Activated gamma-delta T cell treated with Interleukin-2 at 50 U/mL for 16 hours (primary cell): ENCODE data around the gene TRIM26.
"Not testable (repeated sequence)": the region's sequence is repeated elsewhere in the genome, so short reads cannot be mapped to it uniquely, and the experiment has no call there.

Experiments used
- DNase-seq: peaks from one replicate; pipeline ENCODE4 v3.0.0-alpha.2; 2020

Gene TRIM26

GRCh38 chr6:30152016-30152673 lies 61.1 kb downstream of the TRIM26 start:
- no peak for DNase-seq

DNA sequence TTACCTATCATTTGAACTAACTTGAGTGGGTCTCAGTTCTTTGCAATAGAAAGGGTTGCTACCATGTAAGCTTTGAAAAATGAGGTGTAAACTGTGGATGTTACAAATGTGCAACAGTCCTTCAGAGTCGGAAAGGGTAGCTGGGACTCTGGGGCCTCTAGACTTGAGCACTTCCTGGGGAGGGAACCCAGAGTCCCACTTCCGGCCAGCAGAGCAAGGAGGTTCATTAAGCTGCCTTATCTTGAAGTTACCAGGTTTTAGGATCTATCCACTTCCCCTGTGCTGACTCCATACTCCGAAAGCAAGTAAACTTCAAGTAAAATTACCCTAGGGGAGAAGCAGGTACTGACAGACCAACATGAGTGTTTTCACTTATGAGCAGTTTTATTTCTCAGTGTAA lies 61.6 kb downstream of the TRIM26 start:
- no peak for DNase-seq

- DNase-seq = no peak
These were observed 62.4 kb downstream of the TRIM26 start for GRCh38 chr6:30150671-30151395.

DNA sequence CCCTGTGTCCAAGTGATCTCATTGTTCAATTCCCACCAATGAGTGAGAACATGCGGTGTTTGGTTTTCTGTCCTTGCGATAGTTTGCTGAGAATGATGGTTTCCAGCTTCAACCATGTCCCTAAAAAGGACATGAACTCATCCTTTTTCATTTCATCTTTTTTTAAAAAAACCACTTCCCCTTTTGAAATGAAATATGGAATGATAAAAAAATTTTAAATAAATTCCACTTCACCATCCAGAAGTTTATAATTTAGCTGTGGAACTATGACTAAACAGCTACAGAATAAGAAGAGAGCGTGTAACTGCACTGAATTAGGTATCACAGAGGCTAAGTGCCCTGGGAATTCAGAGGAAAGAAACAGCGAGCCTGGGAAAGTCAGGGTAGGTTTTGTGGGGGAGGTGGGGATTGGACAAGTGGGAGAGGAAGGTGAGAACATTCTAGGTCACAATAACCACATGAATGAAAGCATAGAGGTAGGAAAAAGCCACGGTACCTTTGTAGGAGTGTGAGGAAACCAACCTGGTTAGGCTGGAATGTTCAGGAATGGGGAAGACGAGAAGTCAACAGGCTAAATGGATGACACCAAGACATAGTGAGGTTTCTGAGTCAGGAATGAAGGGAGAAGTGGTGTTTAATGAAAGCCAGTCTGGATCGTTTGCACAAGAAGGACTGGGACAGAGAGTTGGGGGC lies 63.2 kb downstream of the TRIM26 start:
- DNase-seq = no peak

- no peak for DNase-seq
These were observed 64.0 kb downstream of the TRIM26 start for GRCh38 chr6:30149234-30149633.

GRCh38 chr6:30147096-30147495 lies 66.1 kb downstream of the TRIM26 start:
- DNase-seq = no peak

DNA sequence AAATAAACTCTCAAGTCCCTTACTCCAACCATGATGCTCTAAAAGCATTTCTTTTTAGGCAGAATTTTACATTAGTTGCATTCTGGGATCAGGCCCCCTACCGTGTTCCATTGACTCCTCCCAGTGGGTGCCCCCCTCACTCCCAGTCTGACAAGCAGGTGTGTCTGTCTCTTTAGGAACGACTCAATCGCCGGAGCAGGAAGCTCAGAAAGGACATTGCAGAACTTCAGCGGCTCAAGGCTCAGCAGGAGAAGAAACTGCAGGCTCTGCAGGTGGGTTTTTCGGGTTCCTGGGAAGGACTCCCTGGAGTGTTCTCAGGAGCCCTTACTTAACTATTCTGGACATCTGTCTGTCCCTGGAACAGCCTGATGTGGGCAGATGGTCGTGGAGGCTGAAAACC lies 67.4 kb downstream of the TRIM26 start:
- no peak for DNase-seq

DNA sequence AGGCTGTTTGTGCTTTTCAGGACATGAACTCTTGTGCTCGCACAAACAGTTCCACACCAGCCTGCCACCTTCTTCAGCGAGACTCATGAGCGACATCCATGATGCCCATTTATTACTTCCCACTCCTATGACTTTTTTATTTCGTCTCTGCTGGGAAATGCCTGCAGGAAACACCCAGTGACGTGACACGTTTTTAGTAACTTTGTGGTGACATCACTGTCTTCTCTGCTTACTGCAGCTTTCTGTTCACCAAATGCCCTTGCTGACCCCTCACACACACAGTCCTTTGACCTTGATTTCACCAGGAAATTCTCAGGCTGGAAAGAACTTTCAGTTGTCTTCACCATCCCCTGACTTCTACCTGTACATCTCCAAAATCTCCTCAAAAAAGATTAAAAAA lies 68.4 kb downstream of the TRIM26 start:
- no peak for DNase-seq

- no peak for DNase-seq
These were observed 69.4 kb downstream of the TRIM26 start for GRCh38 chr6:30143780-30144179.

DNA sequence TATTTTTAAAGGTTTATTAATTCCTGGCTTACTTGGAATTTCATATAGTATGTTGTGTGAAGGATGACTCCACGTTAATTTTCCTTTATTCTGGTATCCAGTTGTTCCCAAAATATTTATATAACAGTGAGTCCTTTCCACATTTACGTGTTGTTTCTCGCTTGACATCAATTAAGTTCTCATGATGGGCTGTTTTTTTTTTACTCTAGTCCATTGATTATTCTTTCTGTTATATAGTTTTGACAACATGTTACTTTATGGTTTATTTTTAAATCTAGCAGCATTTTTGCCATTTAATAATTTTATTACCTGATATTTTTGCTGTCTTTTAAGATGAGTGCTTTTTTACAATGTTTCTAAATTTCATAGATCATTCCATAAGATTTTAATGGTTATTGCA lies 70.5 kb downstream of the TRIM26 start:
- DNase-seq = no peak

DNA sequence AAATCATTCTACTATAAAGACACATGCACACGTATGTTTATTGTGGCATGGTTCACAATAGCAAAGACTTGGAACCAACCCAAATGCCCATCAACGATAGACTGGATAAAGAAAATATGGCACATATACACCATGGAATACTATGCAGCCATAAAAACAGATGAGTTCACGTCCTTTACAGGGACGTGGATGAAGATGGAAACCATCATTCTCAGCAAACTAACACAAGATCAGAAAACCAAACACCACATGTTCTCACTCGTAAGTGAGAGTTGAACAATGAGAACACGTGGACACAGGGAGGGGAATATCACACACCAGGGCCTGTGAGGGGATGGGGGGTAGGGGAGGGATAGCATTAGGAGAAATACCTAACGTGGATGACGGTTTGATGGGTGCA lies 73.0 kb downstream of the TRIM26 start:
- not testable (repeated sequence) for DNase-seq

GRCh38 chr6:30136570-30137286 lies 76.5 kb downstream of the TRIM26 start:
- no peak for DNase-seq

- no peak for DNase-seq
These were observed 77.4 kb downstream of the TRIM26 start, which contains the start of gene TRIM40 for GRCh38 chr6:30135757-30136156. Gene TRIM40, plus strand, starts transcription at chr6:30136140. Its CDS starts 897 bp downstream, at chr6:30137037.

- no peak for DNase-seq
These were observed 78.1 kb downstream of the TRIM26 start for GRCh38 chr6:30135147-30135546.
